Transverse colon (tissue), 4 donors: ENCODE data around the gene HES4. TPM values are rescaled to one million over a fixed set of nuclear protein-coding genes. Genes with fewer than 3 reads are reported as not detected.
"Not testable (repeated sequence)": the region's sequence is repeated elsewhere in the genome, so short reads cannot be mapped to it uniquely, and the experiment has no call there.

Source experiments
- DNase-seq: peaks from one replicate; pipeline ENCODE4 v3.0.0-alpha.2; 2019
- H3K27ac ChIP-seq, 4 donors: fragments of 200-600 bp; sonication (generic); 2 replicates each; pipeline ENCODE4 v1.5.1; 2016 to 2018; ENCODE audit warnings: inconsistent platforms in 4 of 4
- H3K27me3 ChIP-seq: fragments of 200-600 bp; sonication (generic); 2 replicates; pipeline ENCODE4 v1.5.1; 2017; ENCODE audit warnings: inconsistent platforms
- H3K36me3 ChIP-seq, 4 donors: fragments of 200-600 bp; sonication (generic); 2 replicates each; pipeline ENCODE4 v1.5.1; 2017 to 2019; ENCODE audit warnings: inconsistent platforms in 4 of 4
- H3K4me1 ChIP-seq, 4 donors: fragments of 200-600 bp; sonication (generic); 2 replicates each; pipeline ENCODE4 v1.5.1; 2017 to 2020; ENCODE audit warnings: inconsistent platforms in 4 of 4
- H3K4me3 ChIP-seq, 4 donors: fragments of 200-600 bp; sonication (generic); 1 replicate in 1 of 4; 2 replicates in 3 of 4; pipeline versions ENCODE4 v1.5.1 to v1.6.1; 2017 to 2019; ENCODE audit warnings: inconsistent platforms in 4 of 4
- H3K9me3 ChIP-seq, 2 donors: fragments of 200-600 bp; sonication (generic); 2 replicates each; pipeline ENCODE4 v1.5.1; 2017 to 2019; ENCODE audit warnings: inconsistent platforms in 2 of 2
- EP300 ChIP-seq: sonication (generic); formaldehyde crosslinking; IDR thresholded peaks from one replicate; pipeline ENCODE4 v1.6.1; 2017; ENCODE audit warnings: antibody characterized with exemption, low read depth
- POLR2A ChIP-seq: fragments of 450-650 bp; IDR thresholded peaks from one replicate; pipeline ENCODE4 v1.6.1; 2016; ENCODE audit warnings: antibody characterized with exemption, mild to moderate bottlenecking, moderate library complexity
- POLR2AphosphoS5 ChIP-seq, 3 donors: sonication (generic); formaldehyde crosslinking; IDR thresholded peaks; one replicate each; pipeline ENCODE4 v1.6.1; 2016; ENCODE audit warnings: antibody characterized with exemption in 3 of 3
- WGBS, 2 donors: methylation state at CpG; one replicate each; pipeline ENCODE4 v1.1.5; 2018; ENCODE audit warnings: low coverage in 1 of 2; 5-methylcytosine and 5-hydroxymethylcytosine counted together
- in situ Hi-C, 4 donors: fragments of 200-750 bp; cut with MboI; loops; one replicate each; pipeline versions ENCODE4 v1.15.0 to v1.15.1; 2017; ENCODE audit warnings: low sequenced_read_pairs in 3 of 4, low pct_ligation_motif_present in 1 of 4, low pct_unique_long_range_greater_than_20kb in 1 of 4
- intact Hi-C: fragments of 100-400 bp; cut with DNase I; formaldehyde crosslinking; loops from one replicate; pipeline ENCODE4 v1.15.1; 2023; ENCODE audit warnings: low total_unique reads
- total RNA-seq, 4 donors: library from RNA; depleted of rRNA; stranded (reverse); fragments of >200 nt; gene quantifications; one replicate each; pipeline ENCODE4 v1.1.0, GENCODE V29; 2016
- TF ChIP-seq, protein P1 (sequence below), 5 experiments: fragments of 200-600 bp in 3 of 5; fragments of 450-650 bp in 2 of 5; sonication (generic) in 3 of 5; IDR thresholded peaks; 1 replicate in 2 of 5; 2 replicates in 3 of 5; pipeline ENCODE4 v1.5.1; 2016 to 2017; ENCODE audit warnings: antibody characterized with exemption in 5 of 5, inconsistent platforms in 3 of 5, mild to moderate bottlenecking in 2 of 5, moderate library complexity in 1 of 5

HES4 gene
- total RNA-seq, 4 donors from 2014 or later, result 10.8 to 140 (median 15.7) TPM

DNA sequence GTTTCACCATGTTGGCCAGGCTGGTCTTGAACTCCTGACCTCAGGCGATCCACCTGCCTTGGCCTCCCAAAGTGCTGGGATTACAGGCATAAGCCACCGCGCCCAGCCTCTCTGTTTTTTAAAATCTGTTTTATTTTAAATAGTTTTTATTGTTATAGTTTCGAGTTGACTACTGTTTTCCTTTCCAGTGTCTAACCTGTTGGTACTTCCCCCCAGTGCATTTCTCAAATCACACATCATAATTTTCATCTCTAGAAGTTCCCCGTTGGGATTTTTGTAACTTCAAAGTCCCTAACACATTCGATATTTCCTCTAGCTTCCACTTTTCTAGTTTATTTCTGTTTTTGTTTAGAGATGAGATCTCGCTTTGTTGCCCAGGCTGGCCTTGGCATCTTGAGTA, 7.5 kb downstream of the HES4 start:
- peaks cover 0 to 6% (median 2%) of the 10 kb centered on the region in 4 donors for H3K4me1 ChIP-seq
- intact Hi-C loops (no loop called here), in situ Hi-C loops (no loop called here)
- H3K27ac ChIP-seq, result no peak overlapping the region
- peaks cover 8 to 10% of the 10 kb centered on the region in 2 donors for H3K9me3 ChIP-seq
- no peaks in the 10 kb centered on the region for H3K36me3 ChIP-seq
- no peak for DNase-seq
- TF ChIP-seq POLR2AphosphoS5 (IDR thresholded peaks at IDR 0.05) (no peak), EP300 (no peak), POLR2A (no peak)
- TF ChIP-seq, protein P1, sequence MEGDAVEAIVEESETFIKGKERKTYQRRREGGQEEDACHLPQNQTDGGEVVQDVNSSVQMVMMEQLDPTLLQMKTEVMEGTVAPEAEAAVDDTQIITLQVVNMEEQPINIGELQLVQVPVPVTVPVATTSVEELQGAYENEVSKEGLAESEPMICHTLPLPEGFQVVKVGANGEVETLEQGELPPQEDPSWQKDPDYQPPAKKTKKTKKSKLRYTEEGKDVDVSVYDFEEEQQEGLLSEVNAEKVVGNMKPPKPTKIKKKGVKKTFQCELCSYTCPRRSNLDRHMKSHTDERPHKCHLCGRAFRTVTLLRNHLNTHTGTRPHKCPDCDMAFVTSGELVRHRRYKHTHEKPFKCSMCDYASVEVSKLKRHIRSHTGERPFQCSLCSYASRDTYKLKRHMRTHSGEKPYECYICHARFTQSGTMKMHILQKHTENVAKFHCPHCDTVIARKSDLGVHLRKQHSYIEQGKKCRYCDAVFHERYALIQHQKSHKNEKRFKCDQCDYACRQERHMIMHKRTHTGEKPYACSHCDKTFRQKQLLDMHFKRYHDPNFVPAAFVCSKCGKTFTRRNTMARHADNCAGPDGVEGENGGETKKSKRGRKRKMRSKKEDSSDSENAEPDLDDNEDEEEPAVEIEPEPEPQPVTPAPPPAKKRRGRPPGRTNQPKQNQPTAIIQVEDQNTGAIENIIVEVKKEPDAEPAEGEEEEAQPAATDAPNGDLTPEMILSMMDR (IDR thresholded peaks at IDR 0.05), result no peak
- peaks cover 53% of the 10 kb centered on the region for H3K27me3 ChIP-seq
- WGBS, 2 donors, result 73 to 82% methylated on average over 7 of the region's 7 CpGs
- H3K4me3 ChIP-seq, result no peak overlapping the region

DNA sequence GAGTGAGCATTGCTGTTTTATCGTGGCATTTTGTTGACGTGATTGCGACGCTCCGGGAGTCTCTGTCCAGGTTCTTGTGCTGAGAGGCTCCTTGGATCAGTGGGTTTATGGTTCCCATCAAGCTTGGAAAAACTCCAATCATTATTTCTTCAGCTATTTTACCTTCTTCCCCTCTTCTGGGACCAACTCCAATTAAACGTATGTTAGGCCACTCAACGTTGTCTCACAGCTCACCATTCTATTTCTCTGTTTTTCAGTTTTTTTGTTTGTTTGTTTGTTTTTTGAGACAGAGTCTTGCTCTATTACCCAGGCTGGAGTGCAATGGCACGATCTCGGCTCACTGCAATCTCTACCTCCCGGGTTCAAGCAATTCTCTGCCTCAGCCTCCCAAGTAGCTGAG, 8.0 kb downstream of the HES4 start:
- Histone ChIP-seq H3K9me3 (peaks cover 8 to 10% of the 10 kb centered on the region in 2 donors), H3K36me3 (no peaks in the 10 kb centered on the region), H3K27ac (no peak overlapping the region), H3K4me1 (peaks cover 0 to 6% (median 2%) of the 10 kb centered on the region in 4 donors), H3K4me3 (no peak overlapping the region), H3K27me3 (peaks cover 50% of the 10 kb centered on the region)
- TF ChIP-seq EP300 (no peak), POLR2AphosphoS5 (IDR thresholded peaks at IDR 0.05) (no peak), POLR2A (no peak)
- TF ChIP-seq, protein P1 (IDR thresholded peaks at IDR 0.05), result no peak
- WGBS, 2 donors, result 94 to 98% methylated on average over 8 to 10 of the region's 10 CpGs
- in situ Hi-C loops (no loop called here), intact Hi-C loops (no loop called here)
- DNase-seq, result no peak

DNA sequence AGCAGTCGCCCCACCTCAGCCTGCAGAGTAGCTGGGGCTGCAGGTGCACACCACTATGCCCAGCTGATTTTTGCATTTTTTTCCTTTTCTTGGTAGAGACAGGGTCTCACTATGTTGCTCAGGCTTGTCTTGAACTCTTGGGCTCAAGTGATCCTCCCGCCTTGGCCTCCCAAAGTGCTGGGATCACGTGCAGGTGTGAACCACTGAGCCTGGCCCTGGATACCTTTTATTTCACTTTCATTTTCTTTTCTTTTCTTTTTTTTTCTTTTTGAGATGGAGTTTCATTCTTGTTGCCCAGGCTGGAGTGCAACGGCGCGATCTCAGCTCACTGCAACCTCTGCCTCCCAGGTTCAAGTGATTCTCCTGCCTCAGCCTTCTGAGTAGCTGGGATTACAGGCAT, 8.6 kb downstream of the HES4 start:
- in situ Hi-C loops, result not testable (repeated sequence)
- 62 to 83% methylated on average over 2 to 6 of the region's 6 CpGs for WGBS, 2 donors

DNA sequence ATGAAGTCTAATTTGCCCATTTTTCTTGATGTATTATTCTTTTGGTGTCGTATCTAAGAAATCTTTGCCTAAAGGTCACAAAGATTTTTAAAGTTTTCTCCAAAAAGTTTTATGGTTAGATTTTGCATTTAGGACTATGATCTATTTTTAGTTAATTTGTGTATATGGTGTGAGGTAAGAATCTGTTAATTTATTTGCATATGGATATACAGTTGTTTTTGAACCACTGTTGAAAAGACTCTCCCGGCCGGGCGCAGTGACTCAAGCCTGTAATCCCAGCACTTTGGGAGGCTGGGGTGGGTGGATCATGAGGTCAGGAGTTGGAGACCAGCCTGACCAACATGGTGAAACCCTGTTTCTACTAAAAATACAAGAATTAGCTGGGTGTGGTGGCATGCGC, 11.8 kb downstream of the HES4 start:
- 67 to 87% methylated on average over 4 to 5 of the region's 5 CpGs for WGBS, 2 donors
- H3K4me3 ChIP-seq, H3K4me1 ChIP-seq, in situ Hi-C loops, H3K27ac ChIP-seq, H3K36me3 ChIP-seq, DNase-seq: not testable (repeated sequence)
- peaks cover 8 to 10% of the 10 kb centered on the region in 2 donors for H3K9me3 ChIP-seq
- intact Hi-C loops, result loop anchor here (1.0 kb wide), 1 partner anchor 75 kb away; no protein-coding TSS in a partner anchor
- peaks cover 67% of the 10 kb centered on the region for H3K27me3 ChIP-seq

More for the DNA sequence above, 8.6 kb downstream of the HES4 start:
- H3K36me3 ChIP-seq, DNase-seq, H3K4me1 ChIP-seq, H3K27ac ChIP-seq, intact Hi-C loops, H3K4me3 ChIP-seq: not testable (repeated sequence)
- Histone ChIP-seq H3K27me3 (peaks cover 50% of the 10 kb centered on the region), H3K9me3 (peaks cover 8 to 10% of the 10 kb centered on the region in 2 donors)

DNA sequence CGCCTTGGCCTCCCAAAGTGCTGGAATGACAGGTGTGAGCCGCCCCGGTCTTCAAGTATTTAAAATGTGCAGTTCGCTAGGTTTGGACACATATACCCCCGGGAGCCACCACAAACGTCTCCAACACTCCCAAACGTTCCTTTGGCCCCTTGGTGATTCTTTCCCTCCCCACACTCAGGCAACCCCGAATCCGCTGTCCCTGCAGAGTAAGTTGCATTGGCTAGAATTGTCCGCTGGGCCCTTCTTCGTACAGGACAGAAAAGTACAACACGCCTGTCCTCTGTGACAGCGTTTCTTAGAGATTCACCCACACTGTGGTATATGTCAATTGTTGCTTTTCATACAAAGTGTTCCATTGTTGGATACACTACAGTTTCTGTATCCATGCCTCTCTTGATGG, 14.8 kb downstream of the HES4 start:
- no peaks in the 10 kb centered on the region for H3K36me3 ChIP-seq
- no peaks in the 10 kb centered on the region for H3K9me3 ChIP-seq
- no peak for DNase-seq
- peaks cover 81% of the 10 kb centered on the region for H3K27me3 ChIP-seq
- in situ Hi-C loops, result no loop called here
- intact Hi-C loops, result no loop called here
- no peak overlapping the region for H3K4me3 ChIP-seq
- H3K4me1 ChIP-seq, result peaks cover 0 to 6% (median 2%) of the 10 kb centered on the region in 4 donors
- 71 to 72% methylated on average over 3 to 13 of the region's 13 CpGs for WGBS, 2 donors
- no peak overlapping the region for H3K27ac ChIP-seq
- TF ChIP-seq POLR2A, result no peak
- no peak for TF ChIP-seq EP300
- no peak for TF ChIP-seq POLR2AphosphoS5 (IDR thresholded peaks at IDR 0.05)

DNA sequence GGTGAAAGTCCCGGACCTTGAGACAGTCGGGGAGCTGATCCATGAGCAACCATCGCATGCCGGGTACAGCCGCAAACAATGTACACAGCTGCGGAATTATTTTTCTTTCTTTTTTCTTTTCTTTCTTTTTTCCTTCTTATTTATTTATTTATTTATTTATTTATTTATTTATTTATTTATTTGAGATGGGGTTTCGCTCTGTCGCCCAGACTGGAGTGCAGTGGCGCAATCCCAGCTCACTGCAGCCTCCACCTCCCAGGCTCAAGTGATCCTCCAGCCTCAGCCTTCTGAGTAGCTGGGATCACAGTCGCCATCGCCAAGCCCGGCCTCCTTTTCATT, 15.5 kb downstream of the HES4 start:
- intact Hi-C loops, result no loop called here
- no peak overlapping the region for H3K4me3 ChIP-seq
- WGBS, 2 donors, result 11 to 36% methylated on average over 7 to 12 of the region's 12 CpGs

More for the DNA sequence above, 15.5 kb downstream of the HES4 start:
- H3K27me3 ChIP-seq, result peaks cover 75% of the 10 kb centered on the region
- no peaks in the 10 kb centered on the region for H3K9me3 ChIP-seq
- TF ChIP-seq, protein P1 (IDR thresholded peaks at IDR 0.05), result peak in 2 of 5 experiments; percentile 20 to 23
- no peak for TF ChIP-seq POLR2AphosphoS5 (IDR thresholded peaks at IDR 0.05)
- H3K4me1 ChIP-seq, result peaks cover 0 to 6% (median 2%) of the 10 kb centered on the region in 4 donors
- in situ Hi-C loops, result no loop called here
- DNase-seq, result no peak
- no peaks in the 10 kb centered on the region for H3K36me3 ChIP-seq
- no peak overlapping the region for H3K27ac ChIP-seq
